Astrocyte (in vitro differentiated cells and primary cell): ENCODE data around the gene KLHDC9.

Source experiments
- CTCF ChIP-seq: IDR thresholded peaks from 2 replicates; pipeline ENCODE4 v1.5.1; 2011; ENCODE audit warnings: low read depth, mild to moderate bottlenecking, inconsistent platforms, low read length, moderate library complexity; ENCODE audit not compliant: insufficient read depth
- EZH2 ChIP-seq: IDR thresholded peaks from 2 replicates; pipeline ENCODE4 v1.6.1; 2012; ENCODE audit warnings: mild to moderate bottlenecking, low read length, inconsistent platforms; ENCODE audit not compliant: insufficient read depth

DNA sequence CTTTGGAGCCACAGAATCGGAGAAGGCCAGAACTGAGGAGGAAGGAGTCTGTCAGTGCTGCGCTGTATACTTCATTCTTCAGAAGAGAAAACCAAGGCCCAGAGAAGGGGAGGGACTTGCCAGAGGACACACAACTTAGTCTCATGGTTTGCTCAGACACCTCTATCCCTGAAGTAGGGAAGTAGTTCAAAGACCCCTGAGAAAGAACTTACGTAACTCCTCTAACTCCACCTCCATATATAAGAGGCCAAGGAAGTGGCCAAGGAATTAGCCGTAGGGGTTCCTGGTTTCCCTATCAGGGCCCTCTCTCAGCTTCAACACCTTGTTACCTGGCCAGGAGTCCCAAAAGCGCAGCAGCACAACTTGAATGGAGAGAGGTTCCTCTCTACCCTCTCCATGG lies 8.2 kb upstream of the KLHDC9 start:
- no peak for TF ChIP-seq EZH2
- no peak for TF ChIP-seq CTCF
